OCI-LY7 (cell line): ENCODE measurements around the gene EPHX1. TPM values are rescaled to one million over a fixed set of nuclear protein-coding genes. Genes with fewer than 3 reads are reported as not detected.

Experiments
- BruUV-seq: library from RNA; stranded (reverse); fragments of 400-500 nt; replicated peaks from 2 replicates; lab custom pipeline; 2021; lab: Mats Ljungman, UMichigan
- CTCF ChIA-PET: fragments of 300-600 bp; sonication (Branson Sonifier 250); formaldehyde crosslinking; loops from one replicate; lab custom pipeline; 2022; ENCODE audit warnings: antibody characterized with exemption; ENCODE audit not compliant: unreplicated experiment; lab: Charles Lee
- POLR2A ChIA-PET: fragments of 300-600 bp; sonication (Branson Sonifier 250); formaldehyde crosslinking; loops from one replicate; lab custom pipeline; 2022; ENCODE audit warnings: antibody characterized with exemption; lab: Charles Lee
- DNase-seq: peaks from one replicate; pipeline ENCODE4 v3.0.0-alpha.2; 2015; ENCODE audit warnings: low spot score
- H2AFZ ChIP-seq: fragments of 200-600 bp; sonication (generic), shearing (Covaris generic); 2 replicates; pipeline ENCODE4 v1.6.1; 2014; ENCODE audit warnings: mild to moderate bottlenecking, antibody characterized with exemption, low read length, moderate library complexity
- H3K27ac ChIP-seq: fragments of 200-600 bp; sonication (generic); 2 replicates; pipeline ENCODE4 v1.5.1; 2014; ENCODE audit warnings: mixed run types, low read depth, mild to moderate bottlenecking, moderate library complexity, low read length, inconsistent platforms; ENCODE audit not compliant: poor library complexity, severe bottlenecking
- H3K36me3 ChIP-seq: fragments of 200-600 bp; sonication (generic); 2 replicates; pipeline ENCODE4 v1.6.1; 2014; ENCODE audit warnings: mild to moderate bottlenecking, antibody characterized with exemption, low read length, moderate library complexity, mixed read lengths; ENCODE audit not compliant: insufficient read depth
- H3K4me1 ChIP-seq: fragments of 200-600 bp; sonication (generic); 2 replicates; pipeline ENCODE4 v1.5.1; 2014; ENCODE audit warnings: mild to moderate bottlenecking, low read length; ENCODE audit not compliant: insufficient read depth, poor library complexity, severe bottlenecking
- H3K4me2 ChIP-seq: fragments of 200-600 bp; sonication (generic); 2 replicates; pipeline ENCODE4 v1.6.1; 2014; ENCODE audit warnings: mild to moderate bottlenecking, low read length
- H3K4me3 ChIP-seq: fragments of 200-600 bp; sonication (generic); 2 replicates; pipeline ENCODE4 v1.5.1; 2014; ENCODE audit warnings: mild to moderate bottlenecking, low read depth, low read length; ENCODE audit not compliant: poor library complexity, severe bottlenecking
- H3K79me2 ChIP-seq: fragments of 200-600 bp; sonication (generic); 2 replicates; pipeline ENCODE4 v1.6.1; 2016; ENCODE audit warnings: low read depth, mild to moderate bottlenecking, low read length, moderate library complexity, mixed read lengths; ENCODE audit not compliant: insufficient read depth
- H3K9me2 ChIP-seq: fragments of 200-600 bp; sonication (generic); 2 replicates; pipeline ENCODE4 v1.6.1; 2016; ENCODE audit warnings: mild to moderate bottlenecking, low read length, mixed read lengths; ENCODE audit not compliant: insufficient read depth
- H3K9me3 ChIP-seq: fragments of 200-600 bp; sonication (generic); 2 replicates; pipeline ENCODE4 v1.6.1; 2014; ENCODE audit warnings: mild to moderate bottlenecking, mixed run types, low read length, mixed read lengths
- H4K20me1 ChIP-seq: fragments of 200-600 bp; sonication (generic); 2 replicates; pipeline ENCODE4 v1.6.1; 2014; ENCODE audit warnings: mild to moderate bottlenecking, antibody characterized with exemption, low read length, moderate library complexity, mixed read lengths; ENCODE audit not compliant: insufficient read depth
- EZH2phosphoT487 ChIP-seq: fragments of 200-600 bp; sonication (generic); IDR thresholded peaks from 2 replicates; pipeline ENCODE4 v1.6.1; 2018; ENCODE audit warnings: low read depth, borderline replicate concordance, mild to moderate bottlenecking, mixed run types, antibody characterized with exemption, low read length, moderate library complexity, mixed read lengths
- intact Hi-C: fragments of 100-400 bp; cut with micrococcal nuclease; formaldehyde crosslinking; loops from one replicate; pipeline ENCODE4 v1.10.0; 2022; ENCODE audit not compliant: unreplicated experiment
- total RNA-seq, 2 experiments: library from RNA; depleted of rRNA in 1 of 2; stranded (reverse); fragments of >200 nt in 1 of 2; shearing (Covaris generic) in 1 of 2; gene quantifications; 2 replicates each; pipeline ENCODE4 v1.2.3, GENCODE V29; 2014 to 2022
- TF ChIP-seq, protein P1 (sequence below): fragments of 200-600 bp; sonication (generic); conservative IDR thresholded peaks from 2 replicates; pipeline ENCODE4 v1.5.1; 2014; ENCODE audit warnings: mild to moderate bottlenecking, antibody characterized with exemption, low read length, moderate library complexity, mixed read lengths

The EPHX1 gene
- total RNA-seq, 2 experiments from 2014 or later: 0.44 to 1.3 TPM

DNA sequence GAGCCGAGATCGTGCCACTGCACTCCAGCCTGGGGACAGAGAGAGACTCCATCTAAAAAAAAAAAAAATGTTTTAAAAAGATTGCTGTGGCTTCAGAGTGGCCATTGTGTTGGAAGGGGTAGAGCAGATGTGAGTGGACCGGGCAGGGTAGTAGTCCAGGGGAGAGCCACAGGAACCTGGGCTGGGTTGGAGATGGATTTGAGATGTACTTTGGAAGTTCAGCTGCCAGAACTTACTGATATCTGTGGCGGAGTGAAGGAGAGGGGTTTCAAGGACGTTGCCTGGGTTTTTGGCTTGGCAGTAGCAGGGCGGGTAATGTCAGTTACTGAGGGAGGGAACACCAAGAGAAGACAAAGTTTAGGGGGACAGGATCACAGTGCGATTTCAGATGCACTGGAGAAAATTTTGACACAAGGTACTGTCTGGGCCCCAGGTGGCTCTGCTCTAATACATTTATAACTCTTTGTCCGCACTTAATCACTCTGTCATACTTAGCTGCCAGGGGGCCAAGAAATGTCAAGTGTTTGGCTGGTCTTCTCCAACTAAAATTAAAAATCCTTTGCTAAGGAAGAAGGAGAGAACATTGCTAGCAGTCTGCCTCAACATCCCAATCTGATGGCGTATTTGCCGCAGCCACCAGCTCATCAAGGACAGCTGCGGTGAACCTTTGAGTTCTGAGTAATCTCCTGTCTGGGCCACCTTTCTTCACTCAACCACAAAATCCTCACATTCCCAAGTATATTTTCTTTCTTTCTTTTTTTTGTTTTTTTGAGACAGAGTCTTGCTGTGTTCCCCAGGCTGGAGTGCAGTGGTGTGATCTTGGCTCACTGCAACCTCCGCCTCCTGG, 9.6 kb downstream of the EPHX1 start:
- H2AFZ ChIP-seq: no peak overlapping the region
- no peaks in the 10 kb centered on the region for H3K9me3 ChIP-seq
- no peak overlapping the region for H3K27ac ChIP-seq
- H3K79me2 ChIP-seq: no peaks in the 10 kb centered on the region
- no peaks in the 10 kb centered on the region for H4K20me1 ChIP-seq
- no peak for DNase-seq
- POLR2A ChIA-PET: no interaction called here
- no peaks in the 10 kb centered on the region for H3K9me2 ChIP-seq
- H3K36me3 ChIP-seq: no peaks in the 10 kb centered on the region
- TF ChIP-seq, protein P1, sequence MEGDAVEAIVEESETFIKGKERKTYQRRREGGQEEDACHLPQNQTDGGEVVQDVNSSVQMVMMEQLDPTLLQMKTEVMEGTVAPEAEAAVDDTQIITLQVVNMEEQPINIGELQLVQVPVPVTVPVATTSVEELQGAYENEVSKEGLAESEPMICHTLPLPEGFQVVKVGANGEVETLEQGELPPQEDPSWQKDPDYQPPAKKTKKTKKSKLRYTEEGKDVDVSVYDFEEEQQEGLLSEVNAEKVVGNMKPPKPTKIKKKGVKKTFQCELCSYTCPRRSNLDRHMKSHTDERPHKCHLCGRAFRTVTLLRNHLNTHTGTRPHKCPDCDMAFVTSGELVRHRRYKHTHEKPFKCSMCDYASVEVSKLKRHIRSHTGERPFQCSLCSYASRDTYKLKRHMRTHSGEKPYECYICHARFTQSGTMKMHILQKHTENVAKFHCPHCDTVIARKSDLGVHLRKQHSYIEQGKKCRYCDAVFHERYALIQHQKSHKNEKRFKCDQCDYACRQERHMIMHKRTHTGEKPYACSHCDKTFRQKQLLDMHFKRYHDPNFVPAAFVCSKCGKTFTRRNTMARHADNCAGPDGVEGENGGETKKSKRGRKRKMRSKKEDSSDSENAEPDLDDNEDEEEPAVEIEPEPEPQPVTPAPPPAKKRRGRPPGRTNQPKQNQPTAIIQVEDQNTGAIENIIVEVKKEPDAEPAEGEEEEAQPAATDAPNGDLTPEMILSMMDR: no peak
- TF ChIP-seq EZH2phosphoT487: no peak
- BruUV-seq: no TSS peak
- peaks cover 4% of the 10 kb centered on the region for H3K4me1 ChIP-seq
- H3K4me2 ChIP-seq: no peak overlapping the region
- no peak overlapping the region for H3K4me3 ChIP-seq
- CTCF ChIA-PET: no interaction called here
- intact Hi-C loops: no loop called here

GRCh38 chr1:225820522-225821120, 10.7 kb downstream of the EPHX1 start:
- Histone ChIP-seq H3K4me3 (no peak overlapping the region), H3K4me1 (peaks cover 4% of the 10 kb centered on the region), H4K20me1 (no peaks in the 10 kb centered on the region), H3K9me2 (no peaks in the 10 kb centered on the region), H3K9me3 (no peaks in the 10 kb centered on the region), H3K4me2 (no peak overlapping the region), H3K79me2 (no peaks in the 10 kb centered on the region), H2AFZ (no peak overlapping the region), H3K27ac (no peak overlapping the region), H3K36me3 (no peaks in the 10 kb centered on the region)
- DNase-seq: no peak
- ChIA-PET CTCF (no interaction called here), POLR2A (no interaction called here)
- TF ChIP-seq, protein P1: no peak
- TF ChIP-seq EZH2phosphoT487: no peak
- intact Hi-C loops: no loop called here
- BruUV-seq: no TSS peak
